GM13976 (cell line): ENCODE measurements around the gene TEX53.

ENCODE experiments used
- DNase-seq: peaks from one replicate; pipeline ENCODE4 v3.0.0; 2012; ENCODE audit warnings: low spot score
- in situ Hi-C: fragments of 300-500 bp; cut with MboI; formaldehyde crosslinking; loops from one replicate; pipeline ENCODE4 v1.12.0; 2022; ENCODE audit warnings: low sequenced_read_pairs, mixed read lengths, inconsistent platforms; ENCODE audit not compliant: unreplicated experiment
- TF ChIP-seq, protein P1 (sequence below): IDR thresholded peaks from 2 replicates; pipeline ENCODE4 v1.5.1; 2012; ENCODE audit warnings: borderline replicate concordance, mild to moderate bottlenecking; ENCODE audit not compliant: insufficient read depth; ENCODE audit errors: extremely low read depth, missing control alignments, control extremely low read depth

The TEX53 gene

DNA sequence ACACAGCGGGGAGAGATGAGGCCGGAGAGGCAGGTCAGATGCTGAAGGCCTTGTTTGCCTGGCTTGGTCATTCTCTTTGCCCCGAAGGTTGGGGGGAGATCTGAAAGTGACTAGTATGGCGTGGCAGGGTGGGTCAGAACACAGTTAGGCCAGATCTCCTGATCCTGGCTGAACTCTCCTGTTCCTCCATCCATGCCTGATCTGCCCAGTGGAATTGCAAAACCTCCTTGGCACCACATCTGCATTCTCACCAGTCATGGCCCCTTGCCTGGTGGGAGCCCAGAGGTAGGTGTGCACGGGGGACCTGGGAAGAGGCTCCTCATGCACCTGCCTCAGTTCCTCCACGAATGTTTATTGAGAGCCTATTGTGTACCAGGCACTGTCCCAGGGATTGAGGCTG is 23.2 kb downstream of the TEX53 start:
- in situ Hi-C loops = no loop called here
- TF ChIP-seq, protein P1, sequence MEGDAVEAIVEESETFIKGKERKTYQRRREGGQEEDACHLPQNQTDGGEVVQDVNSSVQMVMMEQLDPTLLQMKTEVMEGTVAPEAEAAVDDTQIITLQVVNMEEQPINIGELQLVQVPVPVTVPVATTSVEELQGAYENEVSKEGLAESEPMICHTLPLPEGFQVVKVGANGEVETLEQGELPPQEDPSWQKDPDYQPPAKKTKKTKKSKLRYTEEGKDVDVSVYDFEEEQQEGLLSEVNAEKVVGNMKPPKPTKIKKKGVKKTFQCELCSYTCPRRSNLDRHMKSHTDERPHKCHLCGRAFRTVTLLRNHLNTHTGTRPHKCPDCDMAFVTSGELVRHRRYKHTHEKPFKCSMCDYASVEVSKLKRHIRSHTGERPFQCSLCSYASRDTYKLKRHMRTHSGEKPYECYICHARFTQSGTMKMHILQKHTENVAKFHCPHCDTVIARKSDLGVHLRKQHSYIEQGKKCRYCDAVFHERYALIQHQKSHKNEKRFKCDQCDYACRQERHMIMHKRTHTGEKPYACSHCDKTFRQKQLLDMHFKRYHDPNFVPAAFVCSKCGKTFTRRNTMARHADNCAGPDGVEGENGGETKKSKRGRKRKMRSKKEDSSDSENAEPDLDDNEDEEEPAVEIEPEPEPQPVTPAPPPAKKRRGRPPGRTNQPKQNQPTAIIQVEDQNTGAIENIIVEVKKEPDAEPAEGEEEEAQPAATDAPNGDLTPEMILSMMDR = no peak

DNA sequence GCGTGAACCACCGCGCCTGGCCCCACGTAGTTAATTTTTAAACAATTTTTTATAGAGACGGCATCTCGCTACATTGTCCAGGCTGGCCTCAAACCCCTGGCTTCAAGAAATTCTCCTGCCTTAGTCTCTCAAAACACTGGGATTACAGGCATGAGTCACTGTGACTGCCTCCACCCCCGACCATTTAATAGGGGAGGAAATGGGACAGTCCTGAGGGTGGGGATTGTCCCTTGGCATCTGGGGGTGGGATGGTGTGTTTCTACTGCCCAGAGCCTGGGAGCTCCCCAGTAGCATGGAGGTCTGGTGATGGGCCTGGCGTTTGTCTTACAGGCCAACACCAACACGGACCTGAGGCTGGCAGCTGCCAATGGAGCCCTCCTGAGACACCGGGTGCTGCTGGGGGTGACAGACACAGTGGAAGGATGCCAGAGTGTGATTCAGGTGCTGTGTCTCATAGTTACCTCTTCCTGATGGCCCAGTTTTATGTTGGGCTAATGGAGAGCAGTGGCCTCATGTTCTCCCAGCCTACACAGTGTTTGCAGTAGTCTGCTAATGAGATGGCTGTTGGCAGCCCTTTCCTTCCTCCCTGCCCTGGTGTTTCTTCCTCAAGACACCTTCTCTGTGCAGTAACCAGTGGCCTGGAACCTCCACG is 24.0 kb downstream of the TEX53 start:
- TF ChIP-seq, protein P1 = no peak
- in situ Hi-C loops = no loop called here
- DNase-seq = no peak

More for the DNA sequence above, 23.2 kb downstream of the TEX53 start:
- DNase-seq = no peak

DNA sequence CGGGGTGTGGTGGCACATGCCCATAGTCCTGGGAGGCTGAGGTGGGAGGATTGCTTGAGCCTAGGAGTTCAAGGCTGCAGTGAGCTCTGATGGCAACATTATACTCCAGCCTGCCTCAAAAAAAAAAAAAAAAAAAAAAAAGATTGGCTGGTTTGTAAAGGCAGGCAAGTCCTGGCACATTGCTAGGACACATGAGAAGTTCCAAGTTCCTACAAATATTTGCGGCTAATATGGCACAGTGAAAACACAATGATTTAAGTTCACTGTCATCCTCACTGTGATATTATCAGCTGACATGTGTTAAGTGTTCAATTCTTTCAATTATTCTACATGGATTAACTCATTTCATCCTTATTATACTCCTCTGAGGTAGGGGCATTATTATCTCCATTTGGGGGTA is 26.4 kb downstream of the TEX53 start:
- DNase-seq = no peak
- in situ Hi-C loops = no loop called here

DNA sequence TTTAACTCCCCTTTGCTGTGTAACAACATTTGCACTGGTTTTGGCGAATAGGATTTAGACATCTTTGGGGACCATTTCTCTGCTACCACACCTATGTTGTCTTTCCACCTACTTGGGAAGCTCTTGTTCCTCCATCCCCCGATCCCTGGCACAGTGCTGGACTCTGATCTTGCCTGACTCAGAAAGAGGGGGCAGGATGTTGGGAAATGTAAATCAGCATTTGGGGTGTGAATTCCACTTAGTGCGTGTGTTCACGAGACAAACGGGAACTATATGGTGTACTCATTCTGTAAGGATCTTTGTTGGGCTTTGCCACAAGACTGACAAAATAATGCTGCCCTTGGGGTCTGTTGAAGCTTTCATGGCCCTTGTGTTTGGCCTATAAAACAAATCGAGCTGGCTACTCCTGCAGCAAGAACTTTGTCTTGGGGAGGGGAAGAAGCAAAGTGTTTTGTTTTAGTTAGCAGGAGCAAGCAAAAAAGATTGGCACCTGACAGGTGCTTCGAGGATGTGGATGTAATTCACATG is 28.0 kb downstream of the TEX53 start:
- in situ Hi-C loops = no loop called here
- TF ChIP-seq, protein P1 = no peak
- DNase-seq = no peak

More for the DNA sequence above, 26.4 kb downstream of the TEX53 start:
- TF ChIP-seq, protein P1 = no peak

DNA sequence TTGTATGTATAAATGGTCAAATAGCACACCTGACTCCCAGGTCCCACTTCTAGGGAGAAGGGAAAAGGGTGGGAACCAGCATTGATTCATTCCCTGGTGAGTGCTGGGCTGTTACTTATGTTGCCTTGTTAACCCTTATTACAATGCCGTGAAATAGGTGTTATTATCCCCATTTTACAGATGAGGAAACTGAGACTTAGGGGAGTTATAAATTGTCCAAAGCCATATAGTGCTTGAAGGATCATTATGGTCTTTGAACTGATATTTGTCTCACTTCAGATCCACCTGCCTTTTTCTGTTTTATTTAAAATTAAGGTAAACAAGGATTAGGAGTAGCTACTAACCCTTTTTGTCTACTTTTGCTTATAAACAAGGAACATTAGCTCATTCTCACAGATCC is 30.1 kb downstream of the TEX53 start:
- TF ChIP-seq, protein P1 = no peak
- no peak for DNase-seq
- in situ Hi-C loops = no loop called here

DNA sequence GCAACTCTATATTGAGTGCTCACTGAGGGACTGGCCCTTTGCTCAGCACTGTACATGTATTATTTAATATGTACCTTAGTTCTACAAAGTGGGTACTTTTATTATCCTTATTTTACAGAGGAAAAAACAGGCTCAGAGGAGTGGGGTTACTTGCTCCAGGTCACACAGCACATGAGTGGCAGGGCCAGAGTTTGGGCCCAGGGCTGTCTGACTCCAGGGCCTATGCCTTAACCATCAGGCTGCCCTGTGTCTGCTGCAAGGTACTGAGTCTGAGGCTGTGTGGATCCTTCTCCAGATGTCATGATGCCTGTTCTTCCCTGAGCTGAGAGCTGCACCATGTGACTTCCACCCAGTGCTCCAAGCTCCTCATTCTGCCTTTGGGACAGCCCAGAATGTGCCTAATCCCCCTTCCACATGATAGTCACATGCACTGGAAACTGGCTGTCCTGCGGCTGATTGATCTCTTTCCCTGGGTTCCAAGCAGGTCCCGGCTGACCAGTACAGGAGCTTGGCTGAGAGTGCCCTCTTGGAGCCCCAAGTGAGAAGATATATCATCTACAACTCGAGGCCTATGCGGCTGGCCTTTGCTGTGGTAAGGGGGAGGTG is 31.1 kb downstream of the TEX53 start:
- TF ChIP-seq, protein P1 = no peak
- in situ Hi-C loops = no loop called here
- no peak for DNase-seq
